ENCODE data around the gene SNPH.
"Not testable (repeated sequence)": the region's sequence is repeated elsewhere in the genome, so short reads cannot be mapped to it uniquely, and the experiment has no call there.

- not testable (repeated sequence) for TF ChIP-seq CTCF, POLR2A, POLR2AphosphoS5, EP300 (IDR thresholded peaks at IDR 0.05)
Observed at GRCh38 chr20:1216527-1217427, 49.3 kb upstream of the SNPH start.

All from upper lobe of left lung (tissue), 4 donors.